HG03558 (cell line): ENCODE measurements around the gene DGKE.

Experiments
- ATAC-seq: cut with Tn5 transposase; IDR thresholded peaks from one replicate; pipeline ENCODE4 v1.9.1; 2021; ENCODE audit warnings: moderate number of reproducible peaks; ENCODE audit not compliant: unreplicated experiment; ENCODE audit errors: extremely low read depth

DGKE gene

DNA sequence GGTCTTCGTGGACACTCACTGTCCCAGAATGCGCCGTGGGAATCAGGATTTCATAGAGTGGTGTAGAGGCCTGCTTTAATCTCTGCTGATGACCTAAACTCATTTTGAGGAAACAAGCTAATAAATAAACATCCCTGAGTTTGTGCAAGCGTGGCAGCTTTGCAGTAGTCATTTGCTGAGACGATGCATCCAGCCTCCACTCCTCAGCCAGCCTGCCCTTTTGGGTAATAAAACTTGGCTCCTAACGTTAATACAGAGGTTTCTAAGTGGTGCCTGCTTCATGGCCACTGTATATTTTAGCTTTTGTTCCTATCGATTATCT is 1.3 kb downstream of the DGKE start:
- ATAC-seq = no peak

DNA sequence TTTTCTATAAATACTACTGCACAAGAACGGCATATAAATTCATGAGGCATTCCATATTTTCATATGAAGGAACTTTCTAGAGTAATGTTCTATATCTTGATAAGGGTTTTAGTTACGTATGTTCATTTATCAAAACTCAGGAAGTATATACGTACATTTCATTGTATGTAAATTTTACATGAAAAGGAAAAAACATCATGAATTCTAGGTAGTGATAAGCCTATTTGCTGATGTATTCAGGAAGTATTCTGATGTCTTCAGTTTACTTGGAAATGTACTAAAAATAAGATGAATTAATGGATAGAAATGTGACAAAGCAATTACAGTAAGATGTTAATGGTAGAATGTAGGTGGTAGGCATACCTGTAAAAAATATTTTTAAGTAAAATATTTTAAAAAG is 4.7 kb downstream of the DGKE start:
- ATAC-seq = no peak

DNA sequence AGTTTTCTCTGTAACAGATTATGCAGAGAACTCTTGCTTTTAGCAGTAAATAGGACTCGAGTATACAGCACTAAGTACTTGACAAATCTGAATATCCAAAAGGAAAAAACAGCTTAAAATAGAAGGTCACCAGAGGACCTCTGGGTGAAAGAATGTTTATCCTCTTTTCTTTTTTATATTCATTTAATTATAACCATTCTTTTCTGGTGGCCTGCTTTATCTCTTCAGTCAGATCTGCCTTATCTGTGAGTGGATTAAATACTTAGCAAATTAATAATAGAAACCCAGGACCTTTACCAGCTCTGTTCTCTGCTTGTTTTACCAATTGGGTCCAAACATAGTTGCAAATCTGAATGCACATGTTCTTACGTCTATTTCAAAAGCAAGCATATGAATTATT is 8.6 kb downstream of the DGKE start:
- no peak for ATAC-seq

DNA sequence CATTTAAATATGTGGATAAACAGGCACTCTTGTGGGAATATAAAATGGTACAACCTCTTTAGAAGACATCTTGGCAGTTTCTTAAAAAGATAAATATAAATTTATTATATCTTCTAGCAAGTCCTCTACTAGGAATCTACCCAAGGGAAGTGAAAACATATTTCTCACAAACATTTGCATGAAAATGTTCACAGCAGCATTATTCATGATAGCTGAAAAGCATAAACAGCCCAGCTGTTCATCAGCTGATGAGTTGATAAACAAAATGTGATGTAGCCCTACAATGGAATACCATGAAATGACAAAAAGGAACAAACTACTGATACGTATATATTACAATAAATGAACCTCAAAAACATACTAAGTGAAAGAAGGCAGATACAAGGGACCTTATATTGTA is 12.0 kb downstream of the DGKE start:
- no peak for ATAC-seq

DNA sequence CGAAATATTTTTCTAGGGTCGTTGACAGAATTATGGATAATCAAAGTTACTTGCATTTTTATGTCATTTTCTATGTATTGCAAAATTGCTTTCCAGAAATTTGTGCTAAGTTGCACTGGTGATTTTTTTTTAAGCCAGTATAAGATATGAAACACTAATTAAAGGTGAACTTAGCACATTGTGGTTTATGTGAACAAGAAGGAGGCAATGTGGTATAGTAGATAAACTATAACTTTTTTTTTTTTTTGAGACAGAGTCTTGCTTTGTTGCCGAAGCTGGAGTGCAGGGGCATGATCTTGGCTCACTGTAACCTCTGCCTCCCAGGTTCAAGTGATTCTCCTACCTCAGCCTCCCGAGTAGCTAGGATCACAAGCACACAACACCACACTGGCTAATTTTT is 13.2 kb downstream of the DGKE start:
- no peak for ATAC-seq

DNA sequence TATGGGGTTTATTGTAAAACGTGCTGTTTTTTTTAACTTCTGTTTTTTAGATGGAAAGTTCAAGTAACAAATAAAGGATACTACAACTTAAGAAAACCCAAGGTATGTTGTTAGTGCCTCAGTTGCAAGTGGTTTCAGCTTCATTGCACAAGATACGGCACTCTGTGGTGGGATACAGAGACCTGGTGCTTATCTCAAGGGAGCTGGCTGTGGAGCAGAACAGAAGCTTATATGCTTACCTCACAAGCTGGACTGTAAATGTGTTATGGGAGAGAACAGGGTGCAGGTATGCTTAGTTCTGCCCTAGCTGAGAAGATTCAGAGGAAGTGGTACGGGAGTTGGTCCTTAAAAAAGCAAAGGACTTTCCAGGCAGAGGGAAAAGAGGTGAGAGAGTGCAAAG is 15.2 kb downstream of the DGKE start:
- no peak for ATAC-seq

DNA sequence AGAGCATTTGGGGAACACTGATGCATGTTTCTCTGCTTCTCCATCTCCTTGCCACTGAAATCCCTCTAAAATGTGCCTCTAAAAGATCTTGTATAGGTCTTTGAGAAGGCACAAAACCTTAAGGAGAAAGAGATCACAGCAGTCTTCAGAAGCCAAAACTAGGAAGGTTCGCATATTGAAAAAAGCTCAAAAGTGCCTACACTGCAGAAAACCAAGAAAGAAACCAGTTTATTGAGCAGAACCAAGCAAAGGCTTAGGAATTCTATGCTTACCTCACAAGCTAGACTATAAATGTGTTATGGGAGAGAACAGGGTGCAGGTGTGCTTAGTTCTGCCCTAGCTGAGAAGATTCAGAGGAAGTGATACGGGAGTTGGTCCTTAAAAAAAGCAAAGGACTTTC is 16.6 kb downstream of the DGKE start:
- ATAC-seq = no peak

DNA sequence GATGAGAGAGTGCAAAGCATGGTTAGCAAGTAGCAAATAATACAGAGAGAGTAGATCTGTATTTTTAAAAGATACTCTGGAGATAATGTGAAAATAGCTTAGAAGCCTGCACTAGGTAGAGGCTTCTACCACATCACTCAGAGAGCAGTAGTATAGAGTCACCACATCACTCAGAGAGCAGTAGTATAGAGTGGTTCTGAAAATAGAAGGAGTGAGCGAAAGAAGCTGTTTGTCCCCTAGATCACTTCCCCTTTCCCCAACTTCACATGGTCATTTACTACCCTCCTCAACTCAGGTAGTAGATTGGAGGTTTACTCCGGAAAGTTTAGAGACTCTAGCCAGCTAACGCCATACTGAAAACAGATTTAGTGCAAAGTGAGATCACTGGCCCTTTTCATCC is 17.1 kb downstream of the DGKE start:
- no peak for ATAC-seq

DNA sequence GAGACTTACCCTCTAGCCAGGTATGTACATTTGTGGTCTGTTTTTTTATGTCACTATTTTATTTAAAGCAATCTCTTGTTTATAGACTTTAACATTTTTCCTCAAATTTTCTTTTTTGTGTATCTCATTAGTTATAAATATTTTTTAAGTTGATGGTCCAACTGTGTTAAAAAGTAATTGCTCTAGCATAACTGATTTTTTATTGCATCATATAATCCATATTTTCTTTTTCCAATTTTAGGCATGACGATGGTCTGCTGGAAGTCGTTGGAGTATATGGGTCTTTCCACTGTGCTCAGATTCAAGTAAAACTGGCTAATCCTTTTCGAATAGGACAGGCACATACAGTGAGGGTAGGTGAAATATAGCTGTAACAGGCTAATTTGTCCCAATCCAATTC is 27.9 kb downstream of the DGKE start:
- no peak for ATAC-seq

DNA sequence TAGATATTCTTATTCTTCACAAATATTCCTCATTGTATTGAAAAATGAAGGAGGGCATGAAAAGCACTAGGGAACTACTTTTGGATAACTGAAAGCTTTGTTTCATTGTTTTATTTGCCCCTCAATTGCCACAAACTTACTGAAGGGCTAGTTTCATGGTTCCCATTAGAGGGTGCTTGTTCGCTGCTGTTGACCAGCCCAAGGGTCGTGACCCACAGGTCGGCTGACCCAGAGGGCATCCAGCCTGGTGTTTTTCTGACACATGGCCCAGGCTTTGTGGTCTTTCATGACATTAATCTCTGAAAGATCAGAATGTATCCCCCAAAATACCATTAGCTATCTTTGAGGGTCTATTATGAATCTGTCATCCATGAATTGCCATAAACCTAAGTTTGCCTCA is 30.0 kb downstream of the DGKE start:
- ATAC-seq = no peak

DNA sequence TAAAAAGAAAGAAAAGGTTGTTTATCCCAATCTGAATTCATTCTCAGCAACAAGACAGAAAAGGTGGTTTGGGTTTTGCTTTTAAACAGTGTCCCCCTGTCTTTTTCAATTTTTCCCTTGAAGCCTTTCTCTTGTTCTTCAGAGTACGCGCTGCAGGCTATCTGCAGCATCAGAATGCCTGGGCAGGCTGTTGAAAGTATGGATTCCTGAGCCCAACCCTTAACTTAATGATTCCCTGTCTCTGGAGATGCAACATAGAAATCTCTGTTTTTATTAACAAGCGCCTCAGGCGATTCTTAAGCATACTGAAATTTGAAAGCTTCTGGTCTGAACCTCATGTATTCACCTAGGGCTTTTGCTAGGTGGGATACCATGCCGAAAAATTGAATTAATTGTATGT is 32.1 kb downstream of the DGKE start:
- ATAC-seq = no peak

DNA sequence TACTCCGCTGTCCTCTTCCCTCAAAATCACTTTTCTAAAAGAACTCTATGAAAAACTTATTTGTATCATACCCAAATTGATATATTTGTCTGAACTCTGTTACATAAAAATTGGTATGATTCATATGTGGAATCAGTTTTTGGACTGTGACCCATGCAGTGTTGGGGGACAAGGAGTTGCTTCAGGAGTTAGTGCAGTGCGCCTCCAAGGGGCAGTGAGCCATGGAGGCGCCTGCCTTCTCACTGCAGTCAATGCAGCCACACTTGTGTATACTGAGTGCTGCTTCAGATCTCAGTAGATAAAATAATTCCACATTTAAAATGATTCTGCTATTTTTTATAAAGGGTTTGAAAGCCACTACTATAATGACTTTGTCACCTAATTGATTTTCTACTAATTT is 32.5 kb downstream of the DGKE start:
- ATAC-seq = no peak

DNA sequence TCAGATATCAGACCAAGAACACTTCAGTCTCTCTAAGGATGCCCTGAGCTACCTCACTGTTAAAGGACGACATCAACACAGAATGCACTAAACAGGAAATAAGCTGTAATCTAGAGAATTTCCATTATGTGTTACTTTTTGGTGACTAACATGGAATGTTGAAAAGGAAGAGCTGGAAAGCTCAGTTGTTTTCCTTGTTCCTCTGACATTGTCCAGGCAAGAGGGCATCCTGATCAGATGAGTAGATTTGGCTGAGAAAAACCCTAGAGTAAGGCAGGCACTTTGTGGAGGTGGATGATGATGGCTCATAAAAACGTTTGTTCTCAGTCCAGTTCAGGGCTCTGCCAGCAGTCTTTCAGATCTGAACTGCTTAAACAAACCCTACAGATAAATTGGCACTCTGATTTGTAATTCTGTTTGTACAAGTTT is 34.0 kb downstream of the DGKE start:
- no peak for ATAC-seq

DNA sequence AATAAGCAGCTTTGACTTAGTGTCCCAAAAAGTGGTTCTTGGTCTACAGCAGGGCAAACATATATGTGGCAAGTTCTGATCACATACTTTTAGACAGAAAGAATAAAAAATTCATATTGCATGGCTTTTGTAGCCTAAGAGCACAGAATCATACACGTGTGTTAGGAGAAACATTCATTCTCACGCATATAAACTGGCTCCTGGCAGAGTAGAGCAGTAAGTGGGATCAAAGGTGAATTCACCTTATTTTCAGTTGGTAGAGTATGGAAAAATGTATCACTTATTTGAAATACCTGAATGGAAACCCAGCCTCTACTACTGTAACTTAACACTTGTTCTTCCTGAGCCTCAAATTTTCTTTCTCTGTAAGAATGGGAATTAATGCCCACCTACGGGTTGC is 34.8 kb downstream of the DGKE start:
- no peak for ATAC-seq

DNA sequence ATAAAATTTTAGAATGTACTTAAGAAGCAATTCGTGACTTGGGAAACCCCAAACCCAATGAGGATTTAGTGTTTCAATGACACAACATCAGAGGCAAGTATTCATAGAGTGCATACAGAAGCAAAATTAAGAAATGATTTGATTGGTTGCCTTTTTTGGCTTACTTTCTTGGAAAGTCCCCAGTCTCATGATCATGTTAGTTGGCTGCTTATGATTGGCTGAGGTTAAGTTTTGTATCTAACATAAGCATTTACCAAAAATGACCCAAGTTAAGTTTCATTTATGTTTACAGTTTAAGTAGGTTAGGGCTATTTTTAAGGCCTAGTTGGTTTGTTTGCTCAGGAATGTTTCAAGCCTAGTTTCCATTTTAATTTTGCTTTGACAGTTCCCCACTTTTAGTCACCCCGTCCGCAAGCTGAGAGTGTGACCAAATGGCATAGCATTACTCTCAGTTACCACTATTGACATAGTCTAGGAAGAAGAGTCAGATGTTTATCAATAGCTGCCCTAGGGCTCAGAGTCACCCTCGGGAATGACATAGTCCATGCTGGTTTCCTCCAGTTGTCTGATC is 36.2 kb downstream of the DGKE start:
- no peak for ATAC-seq

DNA sequence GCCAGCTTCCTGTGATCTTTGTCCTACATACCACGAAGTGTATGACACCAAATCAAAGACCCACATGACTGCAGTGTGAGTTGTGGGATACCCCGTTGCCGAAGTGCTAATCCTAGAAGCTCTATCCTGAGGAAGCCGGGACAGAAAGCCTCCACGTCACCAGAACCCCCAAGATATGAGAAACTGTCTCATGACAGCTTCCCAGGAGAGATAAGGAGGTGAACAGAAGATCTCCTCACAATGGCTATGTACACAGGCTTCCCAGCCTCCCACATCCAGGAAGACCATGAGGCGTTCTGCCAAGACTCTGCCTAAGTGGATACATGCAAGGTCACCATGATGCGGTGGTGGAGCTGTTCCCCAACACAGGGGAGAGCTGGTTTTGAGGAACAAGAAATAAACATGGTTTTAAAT is 42.8 kb downstream of the DGKE start:
- ATAC-seq = no peak

DNA sequence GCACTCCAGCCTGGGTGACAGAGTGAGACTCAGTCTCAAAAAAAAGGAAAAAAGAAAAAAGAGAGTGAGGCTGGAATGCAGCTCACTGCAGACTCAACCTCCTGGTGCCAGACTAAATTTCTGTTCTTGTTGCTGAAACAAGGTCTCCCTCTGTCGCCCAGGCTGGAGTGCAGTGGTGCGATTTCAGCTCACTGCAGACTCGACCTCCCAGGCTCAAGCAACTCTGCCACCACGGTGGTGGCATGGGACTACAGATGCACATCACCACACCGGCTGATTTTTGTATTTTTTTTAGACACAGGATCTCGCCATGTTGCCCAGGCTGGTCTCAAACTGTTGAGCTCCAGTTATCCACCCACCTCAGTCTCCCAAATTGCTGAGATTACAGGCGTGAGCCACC is 45.3 kb downstream of the DGKE start:
- ATAC-seq = no peak

DNA sequence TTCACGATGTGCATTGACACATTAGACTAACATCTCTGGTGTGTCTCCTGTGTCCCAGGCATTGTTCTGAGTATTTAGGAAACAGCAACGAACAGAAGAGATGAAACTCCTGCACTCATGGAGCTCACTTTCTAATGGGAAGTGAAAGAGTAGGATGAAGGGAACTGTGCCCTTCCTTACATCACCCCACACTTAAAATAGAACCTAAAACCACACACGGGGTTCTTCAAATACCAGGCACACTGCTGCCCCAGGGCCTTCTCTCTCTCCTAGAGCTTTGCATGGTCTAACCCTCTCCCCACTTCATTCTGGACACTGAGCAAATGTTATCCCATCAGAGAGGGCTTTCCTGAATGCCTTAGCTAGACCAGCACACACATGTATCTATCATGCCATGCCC is 46.2 kb downstream of the DGKE start:
- ATAC-seq = no peak

DNA sequence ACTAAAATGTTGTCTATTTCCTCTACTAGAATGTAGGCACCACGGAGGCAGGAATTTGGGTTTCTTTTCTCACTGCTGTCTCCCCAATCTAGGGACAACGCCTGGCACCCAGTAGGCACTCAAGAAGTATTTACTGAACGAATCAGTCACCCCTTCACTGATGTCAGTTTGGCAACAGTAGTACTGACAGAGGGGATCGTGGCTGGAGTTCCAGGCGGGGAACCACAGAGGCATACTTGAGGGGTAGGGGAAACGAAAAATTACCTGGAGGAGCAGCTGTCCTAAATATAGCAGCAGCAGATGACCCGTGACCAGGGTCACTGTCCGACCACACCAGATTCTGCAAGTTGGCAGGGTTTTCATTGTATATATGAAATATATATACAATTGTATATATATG is 46.6 kb downstream of the DGKE start:
- no peak for ATAC-seq

DNA sequence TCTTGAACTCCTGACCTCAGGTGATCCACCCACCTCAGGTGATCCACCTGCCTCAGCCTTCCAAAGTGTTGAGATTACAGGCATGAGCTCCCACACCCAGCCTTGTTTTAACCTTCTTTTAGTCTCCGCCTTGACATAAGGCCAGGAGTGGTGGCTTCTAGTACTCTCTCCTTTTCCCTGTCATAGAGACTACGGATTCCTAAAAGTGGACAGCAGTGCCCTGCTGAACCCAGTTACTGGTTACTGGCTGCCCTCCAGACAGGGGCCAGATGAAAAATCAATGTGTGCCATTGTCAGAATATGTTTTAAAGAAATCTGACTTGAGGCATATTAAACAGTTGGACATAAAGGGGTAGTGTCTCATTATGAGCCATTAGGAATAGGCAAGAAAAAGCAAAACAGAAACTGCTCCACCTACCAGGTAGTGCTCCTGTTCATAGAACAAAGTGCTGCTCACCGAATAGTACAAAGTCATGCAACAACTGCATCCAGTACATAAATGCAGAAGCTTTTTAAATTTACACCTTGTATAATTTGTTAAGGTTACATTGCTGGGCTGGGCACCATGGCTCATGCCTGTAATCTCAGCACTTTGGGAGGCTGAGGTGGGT is 47.8 kb downstream of the DGKE start:
- ATAC-seq = no peak

DNA sequence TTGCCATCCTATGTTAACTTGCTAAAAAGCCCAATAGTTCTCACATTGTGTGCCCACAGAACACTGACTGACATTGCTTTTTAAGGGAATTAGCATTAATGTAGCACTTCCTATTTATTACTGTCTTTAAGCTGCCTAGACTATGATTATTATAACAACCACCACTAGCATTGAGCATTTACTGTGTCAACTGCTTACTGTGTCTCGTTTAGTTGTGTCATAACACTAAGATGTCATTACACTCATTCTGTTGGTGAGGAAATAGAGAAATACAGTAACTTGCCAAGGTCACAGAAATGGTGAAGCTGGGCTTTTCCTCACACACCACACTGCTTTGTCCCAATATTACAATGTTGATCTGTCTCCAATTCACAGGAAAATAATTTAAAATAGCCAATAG is 49.7 kb downstream of the DGKE start:
- ATAC-seq = no peak

DNA sequence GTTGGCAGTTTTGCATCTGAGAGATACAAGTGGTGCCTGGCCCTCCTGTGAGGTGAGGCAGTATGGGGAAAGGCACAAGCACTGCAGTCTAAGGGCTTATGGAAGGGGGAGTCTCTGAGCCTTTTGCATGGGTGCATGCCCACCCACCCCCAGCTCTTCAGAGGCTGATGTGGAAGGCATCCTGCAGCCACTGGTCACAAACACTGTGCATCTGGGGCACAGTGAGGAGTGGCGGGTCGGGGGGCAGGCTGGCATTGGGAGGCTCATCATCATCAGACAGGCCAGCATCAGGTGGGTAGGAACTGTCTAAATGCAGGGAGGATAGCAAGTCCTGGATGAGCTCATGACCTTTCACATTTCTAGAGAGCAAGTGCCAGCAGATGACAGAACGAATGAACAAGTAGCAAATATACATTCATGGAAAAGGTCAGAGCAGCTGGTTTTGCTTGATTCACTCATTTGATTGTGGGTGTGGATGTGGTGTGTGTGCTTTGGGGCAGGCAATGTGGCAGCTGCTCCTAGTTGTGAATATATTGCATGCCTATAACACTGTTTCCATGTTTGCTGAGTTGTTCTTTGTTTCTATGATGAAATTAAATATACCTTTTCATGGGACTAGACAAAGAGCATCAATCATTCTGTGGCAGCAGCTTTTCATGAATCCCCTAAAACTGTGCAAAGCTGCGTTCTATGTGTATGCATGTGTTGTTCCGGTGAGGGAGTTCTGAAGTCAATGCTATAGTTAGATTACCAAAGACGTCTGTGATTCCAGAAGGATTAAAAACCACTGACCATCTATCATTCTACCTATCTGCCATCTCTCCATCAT is 50.7 kb downstream of the DGKE start:
- no peak for ATAC-seq
